K562 (cell line): ENCODE data around the gene SRBD1. TPM values are rescaled to one million over a fixed set of nuclear protein-coding genes. Genes with fewer than 3 reads are reported as not detected.

Experiments used
- ATAC-seq: fragments of 200-7000 bp; cut with Tn5 transposase; 3 replicates; pipeline ENCODE4 v1.9.1; 2020; ENCODE audit warnings: moderate library complexity
- BruUV-seq: library from RNA; stranded (reverse); fragments of 400-500 nt; replicated peaks from 2 replicates; lab custom pipeline; 2021; lab: Mats Ljungman, UMichigan
- CTCF ChIA-PET: fragments of 300-600 bp; formaldehyde crosslinking; extraction: SDS; loops from one replicate; lab custom pipeline; 2021; ENCODE audit warnings: low intra/inter-chr PET ratio; lab: Yijun Ruan, JAX
- POLR2A ChIA-PET: fragments of 300-600, 350-650 bp; sonication (Branson Sonifier 250); formaldehyde crosslinking; extraction: SDS; loops from one replicate; lab custom pipeline; 2021; ENCODE audit warnings: antibody characterized with exemption, inconsistent platforms; lab: Yijun Ruan, JAX
- DNase-seq, 4 experiments: peaks; one replicate each; pipeline versions ENCODE4 v3.0.0 to v3.0.0-alpha.2; 2011 to 2018; ENCODE audit warnings: low spot score in 3 of 4, mixed read lengths in 3 of 4; ENCODE audit errors: extremely low read depth in 1 of 4
- FAIRE-seq: peaks from 2 replicates; lab custom pipeline; 2011; peaks lifted over from hg19 to GRCh38; lab: Jason Lieb, UNC
- H2AFZ ChIP-seq: 2 replicates; pipeline ENCODE4 v1.6.0; 2011; ENCODE audit warnings: low read depth, low read length, control low read depth, inconsistent platforms
- H3K27ac ChIP-seq: fragments of 200-600 bp; 3 replicates; pipeline ENCODE4 v1.8.0; 2011; ENCODE audit warnings: low read depth, mild to moderate bottlenecking, control low read depth, inconsistent platforms, low read length, moderate library complexity, mixed read lengths; ENCODE audit errors: extremely low read depth
- H3K27me3 ChIP-seq, 2 experiments: fragments of 300-600 bp in 1 of 2; 2 replicates in 1 of 2; 3 replicates in 1 of 2; pipeline versions ENCODE4 v1.6.0 to v1.8.0; 2011; ENCODE audit warnings: inconsistent platforms in 2 of 2, low read length in 2 of 2, mild to moderate bottlenecking in 1 of 2, mixed read lengths in 1 of 2, moderate library complexity in 1 of 2; ENCODE audit not compliant: control insufficient read depth in 2 of 2, insufficient read depth in 2 of 2
- H3K36me3 ChIP-seq: fragments of 300-600 bp; 3 replicates; pipeline ENCODE4 v1.8.0; 2011; ENCODE audit warnings: mild to moderate bottlenecking, low read length, inconsistent platforms; ENCODE audit not compliant: control insufficient read depth, insufficient read depth
- H3K4me1 ChIP-seq, 2 experiments: fragments of 200-600 bp in 1 of 2; replicated peaks in 1 of 2; 2 replicates in 1 of 2; 3 replicates in 1 of 2; pipeline versions ENCODE4 v1.5.1 to v1.8.0; 2011; ENCODE audit warnings: inconsistent platforms in 2 of 2, low read length in 2 of 2, mild to moderate bottlenecking in 1 of 2, mixed read lengths in 1 of 2, moderate library complexity in 1 of 2; ENCODE audit not compliant: control insufficient read depth in 2 of 2, insufficient read depth in 2 of 2
- H3K4me2 ChIP-seq: 2 replicates; pipeline ENCODE4 v1.6.1; 2011; ENCODE audit warnings: low read length, control low read depth, inconsistent platforms, mixed read lengths; ENCODE audit not compliant: insufficient read depth
- H3K4me3 ChIP-seq: fragments of 200-600 bp; sonication (generic), shearing (Covaris generic); 2 replicates; pipeline ENCODE4 v1.5.1; 2016; ENCODE audit warnings: control low read depth, inconsistent platforms
- H3K79me2 ChIP-seq: fragments of 200-600 bp; 3 replicates; pipeline ENCODE4 v1.8.0; 2011; ENCODE audit warnings: low read length, inconsistent platforms; ENCODE audit not compliant: control insufficient read depth, insufficient read depth
- H3K9ac ChIP-seq, 2 experiments: 2 replicates each; pipeline versions ENCODE4 v1.6.0 to v1.6.1; 2011; ENCODE audit warnings: low read depth in 2 of 2, low read length in 2 of 2, control low read depth in 1 of 2, inconsistent platforms in 1 of 2, mild to moderate bottlenecking in 1 of 2, mixed read lengths in 1 of 2; ENCODE audit not compliant: insufficient read depth in 1 of 2
- H3K9me1 ChIP-seq: one replicate; pipeline ENCODE4 v1.6.0; 2011; ENCODE audit warnings: inconsistent platforms, mild to moderate bottlenecking, low read length, moderate library complexity; ENCODE audit not compliant: control insufficient read depth, insufficient read depth
- H3K9me3 ChIP-seq: replicated peaks from 2 replicates; pipeline ENCODE4 v1.5.1; 2011; ENCODE audit warnings: low read depth, low read length, inconsistent platforms; ENCODE audit not compliant: control insufficient read depth, insufficient read depth
- H4K20me1 ChIP-seq: replicated peaks from 2 replicates; pipeline ENCODE4 v1.6.1; 2011; ENCODE audit warnings: low read length, inconsistent platforms, mixed read lengths; ENCODE audit not compliant: control insufficient read depth, insufficient read depth
- MEIS2 ChIP-seq: fragments of 450-650 bp; IDR thresholded peaks from 2 replicates; pipeline ENCODE4 v1.6.1; 2014; ENCODE audit warnings: mild to moderate bottlenecking; ENCODE audit not compliant: partially characterized antibody
- SMARCA4 ChIP-seq: fragments of 450-650 bp; IDR thresholded peaks from 2 replicates; pipeline ENCODE4 v1.6.1; 2016
- ZNF121 ChIP-seq: sonication (generic); formaldehyde crosslinking; conservative IDR thresholded peaks from 2 replicates; pipeline ENCODE4 v1.8.0; 2022; ENCODE audit warnings: missing genetic modification reagents
- WGBS: fragments of 100-300 bp; shearing (Covaris generic); methylation state at CpG from one replicate; pipeline ENCODE4 v1.1.6; 2016; ENCODE audit warnings: low coverage, mixed read lengths; ENCODE audit not compliant: insufficient coverage; ENCODE audit errors: missing lambda C conversion rate; 5-methylcytosine and 5-hydroxymethylcytosine counted together
- in situ Hi-C: fragments of 300-500 bp; cut with MboI; formaldehyde crosslinking; loops from 4 replicates; pipeline ENCODE4 v1.15.0; 2018; ENCODE audit warnings: inconsistent platforms, mixed read lengths
- intact Hi-C: fragments of 100-400 bp; cut with micrococcal nuclease; formaldehyde crosslinking; loops from 2 replicates; pipeline ENCODE4 v1.14.2; 2022
- polyA plus RNA-seq, 8 experiments: library from polyadenylated mRNA; depleted of rRNA in 4 of 8; stranded (reverse) in 5 of 8; unstranded in 3 of 8; fragments of >200 nt; fragmentation: Nextera tagmentation in 2 of 8; fragmentation: Illumina TruSeq in 1 of 8; extraction: Ambion mirVana in 2 of 8; extraction: Trizol in 1 of 8; gene quantifications; 2 replicates each; pipeline versions ENCODE4 v1.2.1 to v1.2.3, GENCODE V29; 2011 to 2014; ENCODE audit warnings: inconsistent platforms in 1 of 8, missing spikeins in 1 of 8
- total RNA-seq, 7 experiments: library from RNA; depleted of rRNA in 6 of 7; stranded (reverse); fragments of >200 nt in 6 of 7; fragmentation: Illumina TruSeq in 2 of 7; extraction: Trizol in 2 of 7; gene quantifications; 2 replicates each; pipeline versions ENCODE4 v1.2.1 to v1.2.3, GENCODE V29; 2011 to 2021; ENCODE audit warnings: low replicate concordance in 1 of 7
- TF ChIP-seq, protein P1 (sequence below), 3 experiments: fragments of 200-800 bp in 1 of 3; sonication (Bioruptor generic) in 1 of 3; sonication (generic) in 1 of 3; formaldehyde crosslinking in 1 of 3; IDR thresholded peaks; 2 replicates each; pipeline versions ENCODE4 v1.6.1 to v1.8.0; 2016 to 2022; ENCODE audit warnings: mild to moderate bottlenecking in 2 of 3, missing compliant biosample characterization in 2 of 3, missing genetic modification characterization in 2 of 3, missing genetic modification reagents in 1 of 3
- TF ChIP-seq, protein P2 (sequence below): fragments of 450-650 bp; formaldehyde crosslinking; IDR thresholded peaks from 2 replicates; pipeline ENCODE4 v1.4.0; 2022; ENCODE audit warnings: mild to moderate bottlenecking, moderate library complexity
- TF ChIP-seq, protein P3 (sequence below): fragments of 250-450 bp; sonication (Bioruptor Pico); IDR thresholded peaks from 2 replicates; pipeline ENCODE4 v1.5.0; 2021

Gene SRBD1
- total and polyA plus RNA-seq, 9 of the 15 experiments (the other 6 are each of a cell fraction or from before 2014, with no cell fraction given) = 6.9 to 23.2 (median 14.7) TPM

DNA sequence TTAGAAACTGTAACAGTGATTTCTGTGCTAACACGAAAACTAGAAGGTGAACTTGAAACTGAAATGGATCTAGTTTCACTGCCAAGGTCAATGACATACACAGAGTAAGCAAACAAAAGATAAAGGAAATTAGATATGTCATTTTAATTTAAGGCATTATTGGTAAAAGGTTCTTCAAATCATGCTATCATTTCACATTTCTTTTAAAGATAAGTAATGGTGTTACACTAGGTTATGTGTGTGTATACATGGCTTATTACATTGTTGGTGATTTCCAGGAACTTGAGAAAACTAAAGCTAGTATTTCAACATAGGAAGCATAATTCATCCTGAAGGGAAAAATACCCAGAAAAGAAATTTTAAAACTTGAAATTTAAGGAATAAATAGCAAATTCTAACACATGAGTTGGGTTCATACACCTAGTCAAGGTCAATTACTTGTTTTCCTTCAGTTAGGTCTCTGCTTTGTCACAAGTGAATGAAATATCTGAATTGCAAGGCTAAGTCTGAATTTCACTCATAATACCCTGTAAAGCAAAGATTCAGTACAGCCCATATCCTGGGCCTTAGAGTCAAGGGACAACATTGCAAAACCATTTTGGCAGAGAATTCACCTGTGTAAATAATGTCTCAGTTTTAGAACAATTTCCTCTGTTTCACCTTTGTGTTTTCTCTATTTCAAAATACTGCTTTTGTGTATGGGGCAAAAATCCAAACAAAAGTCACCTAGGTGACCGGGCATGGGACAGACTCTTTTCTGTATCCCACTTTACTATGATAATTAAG is 141.6 kb downstream of the SRBD1 start:
- Histone ChIP-seq H3K4me2 (no peak overlapping the region), H3K9me3 (no peaks in the 10 kb centered on the region), H3K79me2 (no peaks in the 10 kb centered on the region), H3K27me3 (no peaks in the 10 kb centered on the region), H3K4me1 (no peaks in the 10 kb centered on the region; a peak in 2 of 5 replicates), H4K20me1 (no peaks in the 10 kb centered on the region), H3K9ac (no peak overlapping the region), H3K27ac (no peak overlapping the region), H3K4me3 (no peak overlapping the region), H3K9me1 (no peaks in the 10 kb centered on the region), H3K36me3 (no peaks in the 10 kb centered on the region), H2AFZ (no peak overlapping the region)
- DNase-seq = no peak
- no peak for FAIRE-seq
- ChIA-PET CTCF (no interaction called here), POLR2A (interaction anchor here (1.0 kb wide), 1 partner anchor 10 kb away, joined by 3 read pairs; no protein-coding TSS in a partner anchor)
- no TSS peak for BruUV-seq
- ATAC-seq = no peak
- TF ChIP-seq SMARCA4 (no peak), MEIS2 (peak; percentile 11)
- in situ Hi-C loops = no loop called here
- 75% methylated on average over 2 of the region's 2 CpGs for WGBS
- intact Hi-C loops = no loop called here

DNA sequence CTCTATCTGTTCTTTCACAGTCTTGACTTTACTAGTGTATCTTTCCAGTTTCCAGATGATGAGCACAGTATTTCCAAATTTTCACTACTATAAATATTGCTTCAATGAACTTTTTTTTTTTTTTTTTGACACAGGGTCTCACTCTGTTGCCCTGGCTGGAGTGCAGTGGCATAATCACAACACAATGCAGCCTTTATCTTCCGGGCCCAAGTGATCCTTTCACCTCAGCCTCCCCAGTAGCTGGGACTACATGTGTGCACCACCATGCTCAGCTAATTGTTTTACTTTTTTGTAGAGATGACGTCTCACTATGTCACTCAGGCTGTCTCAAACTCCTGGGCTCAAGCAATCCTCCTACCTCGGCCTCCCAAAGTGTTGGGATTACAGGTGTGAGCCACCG is 142.8 kb downstream of the SRBD1 start:
- Histone ChIP-seq H3K36me3 (no peaks in the 10 kb centered on the region), H2AFZ (no peak overlapping the region), H4K20me1 (no peaks in the 10 kb centered on the region), H3K4me3 (no peak overlapping the region), H3K9ac (no peak overlapping the region), H3K9me1 (no peaks in the 10 kb centered on the region), H3K9me3 (no peaks in the 10 kb centered on the region), H3K27ac (no peak overlapping the region), H3K4me1 (no peaks in the 10 kb centered on the region; a peak in 2 of 5 replicates), H3K4me2 (no peak overlapping the region), H3K27me3 (no peaks in the 10 kb centered on the region), H3K79me2 (no peaks in the 10 kb centered on the region)
- ATAC-seq = no peak
- 92% methylated on average over 4 of the region's 4 CpGs for WGBS
- POLR2A ChIA-PET = no interaction called here
- DNase-seq = no peak
- CTCF ChIA-PET = no interaction called here
- FAIRE-seq = no peak
- BruUV-seq = no TSS peak
- TF ChIP-seq, protein P1, sequence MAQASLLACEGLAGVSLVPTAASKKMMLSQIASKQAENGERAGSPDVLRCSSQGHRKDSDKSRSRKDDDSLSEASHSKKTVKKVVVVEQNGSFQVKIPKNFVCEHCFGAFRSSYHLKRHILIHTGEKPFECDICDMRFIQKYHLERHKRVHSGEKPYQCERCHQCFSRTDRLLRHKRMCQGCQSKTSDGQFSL (CRISPR knock-in tag; IDR thresholded peaks at IDR 0.05) = no peak
- TF ChIP-seq, protein P1 (tag; IDR thresholded peaks at IDR 0.05) = no peak
- TF ChIP-seq, protein P2, sequence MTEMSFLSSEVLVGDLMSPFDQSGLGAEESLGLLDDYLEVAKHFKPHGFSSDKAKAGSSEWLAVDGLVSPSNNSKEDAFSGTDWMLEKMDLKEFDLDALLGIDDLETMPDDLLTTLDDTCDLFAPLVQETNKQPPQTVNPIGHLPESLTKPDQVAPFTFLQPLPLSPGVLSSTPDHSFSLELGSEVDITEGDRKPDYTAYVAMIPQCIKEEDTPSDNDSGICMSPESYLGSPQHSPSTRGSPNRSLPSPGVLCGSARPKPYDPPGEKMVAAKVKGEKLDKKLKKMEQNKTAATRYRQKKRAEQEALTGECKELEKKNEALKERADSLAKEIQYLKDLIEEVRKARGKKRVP (CRISPR knock-in tag) = no peak
- TF ChIP-seq, protein P3, sequence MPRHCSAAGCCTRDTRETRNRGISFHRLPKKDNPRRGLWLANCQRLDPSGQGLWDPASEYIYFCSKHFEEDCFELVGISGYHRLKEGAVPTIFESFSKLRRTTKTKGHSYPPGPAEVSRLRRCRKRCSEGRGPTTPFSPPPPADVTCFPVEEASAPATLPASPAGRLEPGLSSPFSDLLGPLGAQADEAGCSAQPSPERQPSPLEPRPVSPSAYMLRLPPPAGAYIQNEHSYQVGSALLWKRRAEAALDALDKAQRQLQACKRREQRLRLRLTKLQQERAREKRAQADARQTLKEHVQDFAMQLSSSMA (CRISPR knock-in tag) = no peak
- TF ChIP-seq ZNF121 (CRISPR knock-in tag) = peak; percentile 79
- in situ Hi-C loops (no loop called here), intact Hi-C loops (no loop called here)
